NCI-H526 (cell line): ENCODE results near the gene TRIM17.

Experiments used
- DNase-seq, 2 experiments: peaks; one replicate each; lab custom pipeline; 2025; lab: John Stamatoyannopoulos, UW

The TRIM17 gene

GRCh38 chr1:228400692-228401454 is 15.8 kb downstream of the TRIM17 start:
- DNase-seq = no peak

DNA sequence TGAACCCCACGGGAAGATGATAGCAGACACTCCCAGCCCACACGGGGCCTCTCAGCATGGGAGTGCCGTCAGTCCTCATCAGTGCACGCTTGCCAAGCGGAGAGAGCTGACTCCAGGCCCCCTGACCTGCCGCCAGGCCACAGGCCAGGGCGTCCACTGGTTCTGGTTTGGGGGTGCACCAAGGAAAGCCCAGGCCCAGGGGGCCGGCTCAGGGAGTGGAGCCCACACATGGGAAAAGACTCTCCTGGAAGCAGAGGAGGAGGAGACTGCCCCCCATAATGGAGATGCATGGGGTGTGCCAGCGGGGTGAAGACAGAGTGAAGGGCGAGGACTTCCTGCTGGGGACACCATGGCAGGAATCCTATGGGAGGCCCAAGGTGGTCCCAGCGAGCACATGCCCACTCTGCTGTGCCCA is 16.4 kb downstream of the TRIM17 start:
- DNase-seq = no peak

DNA sequence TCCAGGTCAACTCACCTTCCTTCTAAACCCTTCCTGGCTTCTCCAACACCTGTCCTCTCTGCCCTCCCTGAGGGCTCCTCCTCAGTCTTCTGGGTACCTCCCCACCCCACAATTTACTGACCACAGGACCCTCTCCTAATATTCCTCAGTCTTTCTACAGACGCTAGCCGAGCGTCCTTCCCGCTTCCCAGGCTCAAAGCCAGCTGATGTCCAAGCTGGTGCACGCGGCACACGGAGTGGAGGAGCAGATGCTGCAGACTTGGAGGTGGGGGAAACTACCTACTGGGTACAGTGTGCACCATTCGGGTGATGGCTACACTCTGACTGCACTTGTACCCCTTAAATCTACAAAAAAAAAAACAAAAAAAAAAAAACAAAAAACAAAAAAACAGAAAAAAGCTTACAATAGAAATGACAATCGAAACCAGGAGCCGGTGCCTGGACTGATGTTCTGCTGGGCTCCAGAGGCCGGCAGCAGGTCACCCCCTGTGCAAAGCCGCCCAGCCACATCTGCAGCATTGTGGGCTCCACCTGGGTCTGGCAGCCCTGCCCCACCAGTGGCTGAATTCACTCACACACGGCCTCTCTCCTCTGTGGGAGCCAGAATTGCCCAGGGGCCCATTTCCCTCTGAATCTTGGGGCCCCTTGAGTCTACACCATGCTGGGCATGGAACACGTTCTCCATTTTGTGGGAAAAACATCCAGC is 17.0 kb downstream of the TRIM17 start:
- DNase-seq = no peak

GRCh38 chr1:228398741-228399461 is 17.8 kb downstream of the TRIM17 start:
- no peak for DNase-seq

DNA sequence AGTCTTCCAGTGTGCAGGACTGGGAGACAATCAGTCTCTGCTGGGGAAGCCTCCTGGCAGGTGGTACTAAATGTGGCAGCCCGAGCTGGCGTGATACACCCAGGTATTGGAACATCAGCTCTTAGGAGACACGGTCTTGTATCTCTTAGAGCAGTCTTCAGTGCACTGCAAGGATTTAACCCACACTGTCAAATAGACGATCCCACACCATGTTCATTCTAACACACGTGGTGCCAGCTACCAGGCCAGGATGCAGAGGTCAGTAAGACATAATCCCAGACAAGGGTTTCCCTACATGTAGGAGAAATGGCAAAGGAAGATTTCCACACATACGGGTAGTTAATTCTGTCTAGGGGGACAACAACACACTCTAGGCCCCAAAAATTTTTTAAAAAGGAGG is 18.7 kb downstream of the TRIM17 start:
- DNase-seq = no peak

GRCh38 chr1:228396770-228397662 is 19.6 kb downstream of the TRIM17 start:
- no peak for DNase-seq

- DNase-seq = no peak
Measured at GRCh38 chr1:228394571-228395394, 21.9 kb downstream of the TRIM17 start.

DNA sequence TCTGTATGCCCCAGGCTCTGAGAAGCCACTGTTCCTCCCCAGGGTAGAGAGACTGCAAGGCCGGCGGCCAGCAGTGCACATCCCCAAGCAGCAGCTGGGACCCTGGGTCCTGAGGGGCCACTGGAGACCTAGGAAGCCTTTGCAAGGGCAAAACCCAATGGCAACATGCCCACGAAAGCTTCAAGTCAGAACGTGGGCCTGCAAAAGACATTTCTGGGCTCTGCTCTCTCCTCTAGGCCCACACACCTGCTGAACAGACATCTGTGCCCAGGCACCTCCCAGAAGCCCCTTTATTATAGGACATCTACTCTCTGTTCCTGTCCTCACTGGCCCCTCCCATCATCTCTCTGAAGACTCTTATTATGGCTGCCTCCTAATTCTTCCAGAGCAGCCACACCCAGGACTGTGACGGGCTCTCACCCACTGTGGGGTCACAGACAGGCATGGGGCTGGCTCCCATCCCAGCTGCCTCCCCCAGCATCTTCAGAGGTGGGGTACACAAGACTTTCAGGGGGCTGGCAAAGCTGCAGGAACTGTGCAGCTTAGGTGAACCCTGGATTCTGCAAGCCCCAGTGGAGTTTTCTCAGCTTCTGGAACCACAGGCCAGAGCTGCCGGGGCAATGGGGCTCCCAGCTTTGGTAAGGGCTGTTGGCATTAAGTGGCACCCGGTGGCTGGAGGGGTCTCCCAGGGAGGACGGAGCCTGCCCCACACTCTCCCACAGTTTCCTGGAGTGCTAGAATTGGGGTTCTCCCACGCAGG is 22.7 kb downstream of the TRIM17 start:
- no peak for DNase-seq

- peak in 1 of 2 experiments; percentile 51 for DNase-seq
Measured at GRCh38 chr1:228393268-228393701, 23.4 kb downstream of the TRIM17 start.

- DNase-seq = no peak
Measured at GRCh38 chr1:228392111-228392936, 24.3 kb downstream of the TRIM17 start.

- DNase-seq = no peak
Measured at GRCh38 chr1:228391411-228392020, 25.1 kb downstream of the TRIM17 start.

DNA sequence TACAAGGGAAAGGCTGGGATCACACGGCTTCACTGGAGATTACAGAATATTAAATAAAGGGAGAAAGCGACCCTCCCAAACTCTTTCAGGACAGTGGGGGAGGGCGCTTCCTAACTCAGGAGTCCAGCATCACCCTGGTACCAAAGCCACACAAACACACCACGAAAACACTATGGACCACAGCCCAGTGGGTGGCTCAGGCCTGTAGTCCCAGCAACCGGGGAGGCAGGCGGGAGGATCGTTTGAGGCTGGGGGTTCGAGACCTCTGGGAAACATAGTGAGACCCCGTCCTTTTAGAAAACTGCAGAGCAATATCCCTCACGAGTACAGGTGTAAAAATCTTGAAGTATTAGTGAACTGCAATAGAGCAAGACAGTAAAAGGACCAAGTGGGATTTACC is 26.0 kb downstream of the TRIM17 start:
- no peak for DNase-seq

GRCh38 chr1:228387321-228387720 is 29.3 kb downstream of the TRIM17 start:
- no peak for DNase-seq

GRCh38 chr1:228385232-228385631 is 31.4 kb downstream of the TRIM17 start:
- DNase-seq = no peak

GRCh38 chr1:228383773-228384172 is 32.9 kb downstream of the TRIM17 start:
- DNase-seq = no peak

- DNase-seq = no peak
Measured at GRCh38 chr1:228381356-228381755, 35.3 kb downstream of the TRIM17 start.

- DNase-seq = no peak
Measured at GRCh38 chr1:228379666-228380065, 37.0 kb downstream of the TRIM17 start.

GRCh38 chr1:228378873-228379460 is 37.7 kb downstream of the TRIM17 start:
- DNase-seq = peak; percentile 17 to 41
